ENCODE measurements around the gene FAR2.
"Not testable (repeated sequence)": the region's sequence is repeated elsewhere in the genome, so short reads cannot be mapped to it uniquely, and the experiment has no call there.

The FAR2 gene

GRCh38 chr12:29322157-29322556 is 173.1 kb downstream of the FAR2 start:
- DNase-seq (ENCODE audit: low read depth in 3 of 3) = no peak

GRCh38 chr12:29329411-29329810 is 180.3 kb downstream of the FAR2 start:
- DNase-seq (ENCODE audit: low read depth in 3 of 3) = no peak

DNA sequence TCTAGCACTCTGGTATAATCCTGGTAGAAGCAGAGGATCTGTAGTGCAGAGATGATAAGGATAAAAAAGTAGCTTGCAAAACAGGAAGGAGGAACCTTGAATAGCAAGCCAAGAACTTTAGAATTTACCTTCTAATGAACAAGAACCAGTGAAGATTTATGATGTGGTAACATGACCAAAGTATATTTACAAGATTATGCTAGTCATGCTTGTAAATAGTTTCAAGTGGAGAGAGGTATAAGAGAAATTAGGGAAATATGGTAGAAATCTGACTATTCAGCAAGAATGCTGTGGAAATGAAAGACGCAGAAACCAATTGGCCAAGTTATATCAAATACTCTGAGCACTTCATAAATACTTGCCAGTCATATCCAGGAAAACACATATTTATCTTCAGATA is 184.1 kb downstream of the FAR2 start:
- no peak for DNase-seq (ENCODE audit: low read depth in 3 of 3)

GRCh38 chr12:29334937-29335336 is 185.9 kb downstream of the FAR2 start:
- DNase-seq (ENCODE audit: low read depth in 3 of 3) = no peak

DNA sequence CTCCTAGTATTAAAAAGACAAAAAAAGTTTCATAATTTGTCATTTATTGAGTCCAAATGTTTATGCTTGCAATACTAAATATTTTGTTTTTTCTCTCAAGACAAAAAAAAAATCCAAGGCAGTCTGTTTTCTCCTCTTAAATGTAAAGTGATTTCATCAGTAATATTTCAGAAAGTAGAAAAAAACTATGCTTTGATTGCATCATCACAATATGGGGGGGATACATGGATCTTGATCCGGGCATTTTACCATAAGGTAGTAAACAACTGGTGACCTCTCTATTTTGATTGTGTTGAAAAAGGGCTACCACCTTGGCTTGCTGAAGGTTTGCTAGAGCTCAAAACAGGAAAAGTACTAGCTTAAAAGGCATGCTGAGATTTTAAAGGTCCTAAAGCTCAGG is 188.2 kb downstream of the FAR2 start:
- no peak for DNase-seq (ENCODE audit: low read depth in 3 of 3)

- no peak for DNase-seq (ENCODE audit: low read depth in 3 of 3)
Measured at GRCh38 chr12:29343022-29343799, 194.1 kb downstream of the FAR2 start.

- no peak for DNase-seq (ENCODE audit: low read depth in 3 of 3)
Measured at GRCh38 chr12:29346769-29347421, 197.8 kb downstream of the FAR2 start.

DNA sequence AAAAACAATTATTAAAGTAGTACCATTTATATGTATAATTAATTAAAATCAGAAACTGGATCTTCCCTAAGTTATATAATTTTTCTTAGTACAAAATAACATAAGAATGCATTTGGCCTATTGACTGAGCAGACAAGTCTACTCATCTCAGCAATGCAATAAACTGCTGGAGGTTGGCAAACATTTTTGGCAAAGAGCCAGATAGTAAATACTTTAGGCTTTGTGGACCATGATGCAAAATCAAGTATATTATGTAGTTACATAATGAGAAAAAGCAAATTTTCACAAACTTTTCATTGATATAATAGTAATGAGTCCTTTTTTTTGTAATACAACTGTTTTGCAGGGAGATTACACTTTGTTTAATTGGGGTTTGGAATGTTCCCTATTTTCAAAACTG is 201.0 kb downstream of the FAR2 start:
- DNase-seq (ENCODE audit: low read depth in 3 of 3) = no peak

DNA sequence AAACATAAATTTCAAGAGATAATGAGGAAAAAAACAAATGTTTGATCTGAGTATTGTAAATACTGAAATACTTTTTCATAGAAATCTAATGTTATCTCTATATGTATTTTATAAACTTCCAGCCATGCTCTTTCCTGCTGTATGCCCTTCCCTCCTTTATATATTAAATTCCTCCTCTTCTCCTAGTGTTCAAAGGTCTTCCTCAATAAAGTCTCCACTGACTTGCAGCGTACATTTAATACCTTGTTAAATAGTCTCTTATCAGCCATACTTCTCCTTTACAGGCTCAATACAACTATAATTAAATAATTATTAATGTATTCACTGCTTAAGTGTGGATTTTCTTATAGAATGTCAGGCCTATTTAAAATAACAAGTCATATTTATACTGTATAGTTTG is 205.9 kb downstream of the FAR2 start:
- no peak for DNase-seq (ENCODE audit: low read depth in 3 of 3)

DNA sequence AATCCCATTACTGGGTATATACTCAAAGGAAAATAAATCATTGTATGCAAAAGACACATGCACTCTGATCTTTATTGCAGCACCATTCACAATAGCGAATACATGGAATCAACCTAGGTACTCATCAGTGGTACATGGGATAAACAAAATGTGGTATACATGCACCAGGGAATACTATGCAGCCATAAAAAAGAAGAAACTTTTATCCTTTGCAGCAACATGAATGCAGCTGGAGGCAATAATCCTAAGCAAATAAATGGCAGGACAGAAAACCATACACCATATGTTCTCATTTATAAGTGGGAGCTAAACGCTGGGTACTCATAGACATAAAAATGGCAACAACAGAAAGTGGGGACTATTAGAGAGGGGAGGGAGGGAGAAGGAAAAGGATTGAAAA is 216.0 kb downstream of the FAR2 start:
- DNase-seq (ENCODE audit: low read depth in 3 of 3) = no peak

- no peak for DNase-seq (ENCODE audit: low read depth in 3 of 3)
Measured at GRCh38 chr12:29374012-29374411, 224.9 kb downstream of the FAR2 start.

- no peak for DNase-seq (ENCODE audit: low read depth in 3 of 3)
Measured at GRCh38 chr12:29374913-29375312, 225.8 kb downstream of the FAR2 start.

- no peak for DNase-seq (ENCODE audit: low read depth in 3 of 3)
Measured at GRCh38 chr12:29376118-29376517, 227.0 kb downstream of the FAR2 start.

DNA sequence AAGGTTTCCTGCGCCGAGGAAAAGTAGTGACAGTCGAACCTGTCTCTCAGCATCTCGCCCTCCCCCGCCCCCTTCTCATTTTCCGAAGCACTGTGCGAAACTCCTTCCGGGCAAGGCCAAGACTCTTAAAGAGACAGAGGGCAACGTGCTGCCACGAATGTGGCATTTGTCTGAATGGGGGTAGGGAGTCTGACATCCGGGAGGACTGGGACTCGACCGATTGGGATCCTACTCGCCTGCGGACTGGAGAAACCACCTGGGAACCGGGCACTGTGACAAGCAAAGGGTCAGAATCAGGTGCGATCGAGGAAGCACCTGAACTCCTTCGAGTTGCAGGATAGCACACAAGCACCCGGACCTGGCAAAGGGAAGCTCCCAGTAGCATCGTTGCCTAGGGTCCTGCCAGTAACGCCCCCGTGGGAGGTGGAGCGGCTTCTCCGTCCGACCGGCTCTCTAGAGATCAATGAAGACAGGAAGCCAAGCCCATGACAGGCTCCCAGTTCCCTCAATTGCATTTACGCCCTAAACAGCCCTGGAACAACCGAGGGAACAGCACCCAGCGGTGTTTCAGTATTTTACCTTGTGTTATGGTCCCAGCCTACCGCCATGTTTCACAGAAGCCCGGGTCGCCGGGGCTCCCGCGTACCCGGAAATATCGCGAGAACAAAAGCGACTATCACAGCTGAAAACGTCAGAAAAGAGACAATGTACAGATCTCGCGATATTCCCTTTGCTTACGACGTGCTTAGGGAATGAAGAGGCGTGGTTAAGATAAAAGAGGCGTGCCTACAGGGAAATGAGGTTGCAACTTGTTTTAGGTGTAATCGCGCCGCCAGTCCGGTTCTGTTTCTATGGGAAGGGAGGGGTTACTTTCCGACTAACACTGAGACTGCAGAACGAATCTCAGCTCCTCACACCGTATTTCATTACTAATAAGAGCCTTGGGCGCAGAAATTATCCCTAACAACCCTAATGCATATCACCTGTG is 231.8 kb downstream of the FAR2 start, which contains the start of gene ERGIC2:
TSS of gene ERGIC2 (minus strand) at position 637 of the 988 bp plus-strand sequence. CDS start 9,539 bp downstream, outside the sequence.
- DNase-seq (ENCODE audit: low read depth in 3 of 3) = peak; percentile 65 to 84 (median 82)

- DNase-seq (ENCODE audit: low read depth in 3 of 3) = no peak
Measured at GRCh38 chr12:29382251-29382650, 233.2 kb downstream of the FAR2 start.

GRCh38 chr12:29385194-29385593 is 236.1 kb downstream of the FAR2 start:
- DNase-seq (ENCODE audit: low read depth in 3 of 3) = not testable (repeated sequence)

Data from stimulated activated CD4-positive, alpha-beta T cell treated with anti-CD3 and anti-CD28 coated beads, TNF-alpha, amount 100 ng/mL, for 4 hours (primary cell).